Aorta (tissue), 5 donors: ENCODE measurements around the gene MAGEA8. TPM values are rescaled to one million over a fixed set of nuclear protein-coding genes. Genes with fewer than 3 reads are reported as not detected.
"Not testable (repeated sequence)": the region's sequence is repeated elsewhere in the genome, so short reads cannot be mapped to it uniquely, and the experiment has no call there.

Experiments
- ATAC-seq: fragments of 200-7000 bp; cut with Tn5 transposase; one replicate; pipeline ENCODE4 v1.9.1; 2022; ENCODE audit warnings: moderate library complexity; ENCODE audit not compliant: low FRiP score
- DNase-seq, 2 donors: peaks; one replicate each; pipeline ENCODE4 v3.0.0-alpha.2; 2020
- H3K27ac ChIP-seq, 2 donors: one replicate each; pipeline ENCODE4 v1.5.1; 2013; ENCODE audit warnings: low read length in 2 of 2, mild to moderate bottlenecking in 2 of 2, moderate library complexity in 2 of 2, control low read depth in 1 of 2, inconsistent platforms in 1 of 2, low read depth in 1 of 2
- H3K27me3 ChIP-seq, 2 donors: one replicate each; pipeline ENCODE4 v1.6.1; 2013; ENCODE audit warnings: control low read depth in 1 of 2, low read length in 1 of 2, mild to moderate bottlenecking in 1 of 2, moderate library complexity in 1 of 2; ENCODE audit not compliant: insufficient read depth in 2 of 2, control insufficient read depth in 1 of 2
- H3K36me3 ChIP-seq, 2 donors: one replicate each; pipeline ENCODE4 v1.6.1; 2013; ENCODE audit warnings: control low read depth in 1 of 2, low read length in 1 of 2, mild to moderate bottlenecking in 1 of 2; ENCODE audit not compliant: insufficient read depth in 2 of 2, control insufficient read depth in 1 of 2
- H3K4me1 ChIP-seq, 2 donors: one replicate each; pipeline ENCODE4 v1.6.1; 2013; ENCODE audit warnings: low read length in 2 of 2, control low read depth in 1 of 2, mild to moderate bottlenecking in 1 of 2, moderate library complexity in 1 of 2; ENCODE audit not compliant: insufficient read depth in 2 of 2, control insufficient read depth in 1 of 2
- H3K4me3 ChIP-seq, 2 donors: one replicate each; pipeline ENCODE4 v1.5.1; 2013; ENCODE audit warnings: low read length in 2 of 2, control low read depth in 1 of 2, mild to moderate bottlenecking in 1 of 2
- H3K9me3 ChIP-seq: one replicate; pipeline ENCODE4 v1.6.1; 2013; ENCODE audit warnings: mild to moderate bottlenecking, low read length; ENCODE audit not compliant: control insufficient read depth
- WGBS, 2 donors: extraction: QIAGEN DNeasy Blood & Tissue Kit; methylation state at CpG; one replicate each; pipeline ENCODE4 v1.1.7; 2013; 5-methylcytosine and 5-hydroxymethylcytosine counted together
- intact Hi-C, 2 donors: fragments of 100-400 bp; cut with DNase I; formaldehyde crosslinking; loops; one replicate each; pipeline versions ENCODE4 v1.14.2 to v1.15.0; 2022
- polyA plus RNA-seq, 2 donors: library from polyadenylated mRNA; stranded (reverse); fragments of 200-250 nt; gene quantifications; one replicate each; pipeline ENCODE4 v1.2.3, GENCODE V29; 2013
- total RNA-seq, 2 donors: library from RNA; stranded (reverse); fragmentation: NEBNext Ultra II Directional; extraction: Animal tissue kit (Norgen Biotek cat#: 25700); gene quantifications; one replicate each; pipeline ENCODE4 v1.2.1, GENCODE V29; 2021
- donor health status: healthy with polysubstance abuse.
- donor health status: Bipolar disorder and iron deficiency.
- donor health status: DM: no; HTN: no; CAD: no.
- donor health status: DM: no; HTN: no; CAD: no.
- donor health status: DM: yes; HTN: yes; CAD: no.

Gene MAGEA8
- total and polyA plus RNA-seq, 4 donors = not detected

- ATAC-seq, intact Hi-C loops, H3K27me3 ChIP-seq, H3K9me3 ChIP-seq, H3K27ac ChIP-seq, H3K4me3 ChIP-seq, H3K36me3 ChIP-seq, DNase-seq, H3K4me1 ChIP-seq: not testable (repeated sequence)
- WGBS, 2 donors = 87 to 92% methylated on average over 2 of the region's 2 CpGs
Observed at GRCh38 chrX:149932150-149932549, 51.2 kb downstream of the MAGEA8 start.

- H3K36me3 ChIP-seq, H3K9me3 ChIP-seq, intact Hi-C loops, H3K4me3 ChIP-seq, H3K4me1 ChIP-seq, H3K27me3 ChIP-seq, DNase-seq, H3K27ac ChIP-seq, ATAC-seq: not testable (repeated sequence)
- WGBS, 2 donors = 78 to 98% methylated on average over 1 of the region's 5 CpGs
Observed at GRCh38 chrX:149932970-149933369, 52.0 kb downstream of the MAGEA8 start.

DNA sequence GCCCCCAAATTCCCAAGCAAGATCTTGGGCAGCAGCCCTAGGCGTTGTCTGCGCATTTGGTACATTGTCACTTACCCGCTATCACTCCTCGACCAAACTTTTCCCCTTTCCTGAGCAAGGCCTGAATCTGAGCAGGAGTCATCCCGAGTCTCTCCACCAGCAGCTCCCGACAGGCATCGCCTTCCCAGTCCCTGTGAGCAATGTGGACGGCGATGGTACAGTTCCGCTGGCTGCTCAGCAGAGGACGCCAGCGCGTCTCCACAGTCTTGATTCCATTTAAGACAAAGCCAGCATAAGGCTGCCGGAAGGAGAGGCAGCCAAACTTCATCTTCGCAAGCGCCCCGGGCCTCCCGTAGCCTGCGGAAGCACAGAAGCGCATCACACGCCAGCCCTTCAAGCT lies 52.6 kb downstream of the MAGEA8 start:
- H3K27me3 ChIP-seq, ATAC-seq, DNase-seq, H3K27ac ChIP-seq, intact Hi-C loops, H3K9me3 ChIP-seq, H3K4me3 ChIP-seq, H3K36me3 ChIP-seq, H3K4me1 ChIP-seq: not testable (repeated sequence)
- WGBS, 2 donors = 79 to 84% methylated on average over 15 to 18 of the region's 21 CpGs

Other genes starting within 250 kb of the MAGEA8 start
- 10 to 100 TPM; 22.7 to 34.6 TPM for gene TMEM185A, start 249.4 kb upstream of the MAGEA8 start, total RNA-seq
- 10 to 100 TPM in 1 of 2 donors, 1 to 10 TPM in 1; 5.5 to 22.0 TPM for gene TMEM185A, start 249.4 kb upstream of the MAGEA8 start, polyA plus RNA-seq
- not detected for gene MAGEA11, start 169.1 kb upstream of the MAGEA8 start, total RNA-seq
- not detected for gene MAGEA11, start 169.1 kb upstream of the MAGEA8 start, polyA plus RNA-seq
- 1 to 10 TPM; 2.2 to 3.5 TPM for gene HSFX1, start 107.1 kb upstream of the MAGEA8 start, total RNA-seq
- gene HSFX1, start 107.1 kb upstream of the MAGEA8 start, polyA plus RNA-seq = 1 to 10 TPM; 1.3 to 2.1 TPM
- not detected for gene MAGEA9, start 99.3 kb upstream of the MAGEA8 start, total RNA-seq
- gene MAGEA9, start 99.3 kb upstream of the MAGEA8 start, polyA plus RNA-seq = not detected
- gene HSFX4, start 48.4 kb downstream of the MAGEA8 start, total RNA-seq = not detected
- not detected for gene HSFX4, start 48.4 kb downstream of the MAGEA8 start, polyA plus RNA-seq
- 10 to 100 TPM; 30.1 to 32.3 TPM for gene EOLA2, start 57.3 kb downstream of the MAGEA8 start, total RNA-seq
- gene EOLA2, start 57.3 kb downstream of the MAGEA8 start, polyA plus RNA-seq = 10 to 100 TPM; 14.0 to 51.8 TPM